Measurements from ENCODE around the gene SNX4.

The SNX4 gene

GRCh38 chr3:125403789-125404188 lies 116.2 kb downstream of the SNX4 start:
- no peak for DNase-seq (ENCODE audit: low read depth in 2 of 2)

DNA sequence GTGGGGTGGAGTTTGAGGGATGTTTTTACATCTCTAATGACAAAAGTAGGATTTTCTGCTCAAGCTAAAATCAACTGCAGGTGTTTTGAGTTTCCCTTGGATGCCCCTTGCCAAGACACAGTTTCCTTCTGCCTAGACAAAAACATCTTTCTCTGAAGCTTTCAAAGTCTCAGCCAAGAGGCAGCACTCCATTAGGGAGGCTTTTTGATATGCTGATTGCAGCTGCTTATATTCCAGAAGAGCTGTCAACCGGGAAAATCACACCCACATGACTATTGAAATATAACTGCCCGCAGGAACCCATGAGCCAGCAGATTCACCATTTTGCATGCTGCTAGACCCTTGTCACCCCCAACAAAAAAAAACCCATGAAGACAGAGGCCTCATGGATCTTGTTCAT lies 117.4 kb downstream of the SNX4 start:
- no peak for DNase-seq (ENCODE audit: low read depth in 2 of 2)

- no peak for DNase-seq (ENCODE audit: low read depth in 2 of 2)
Observed at GRCh38 chr3:125401402-125401801, 118.6 kb downstream of the SNX4 start.

DNA sequence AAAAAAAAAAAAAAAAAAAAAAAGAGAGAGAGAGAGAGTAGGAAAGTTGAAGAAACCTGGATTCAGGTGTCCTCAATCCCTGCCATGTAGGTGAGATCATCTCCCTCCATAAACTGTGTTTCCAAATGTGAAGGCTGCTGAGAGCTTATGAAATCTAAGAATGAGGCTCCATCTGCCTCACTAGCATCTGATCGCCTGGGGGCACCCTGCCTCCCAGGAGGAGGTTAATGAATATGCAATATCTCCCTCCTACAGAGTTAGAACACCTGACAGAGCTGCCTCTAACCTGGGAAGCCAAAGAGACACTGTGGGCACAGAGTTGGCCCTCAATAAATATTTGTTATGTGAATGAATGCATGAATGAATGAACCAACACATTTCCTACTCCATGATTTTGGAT lies 121.0 kb downstream of the SNX4 start:
- DNase-seq (ENCODE audit: low read depth in 2 of 2): no peak

All from activated CD4-positive, alpha-beta T cell treated with anti-CD3 and anti-CD28 coated beads for 24 hours (primary cell).